Stimulated activated CD8-positive, alpha-beta memory T cell treated with anti-CD3 and anti-CD28 coated beads, Interleukin-2, amount 100 ng/mL, for 48 hours (primary cell): ENCODE data around the gene ELAVL4.

Experiments used
- DNase-seq, 2 donors: peaks; one replicate each; pipeline ENCODE4 v3.0.0-alpha.2; 2020; ENCODE audit warnings: low read depth in 2 of 2

ELAVL4 gene

GRCh38 chr1:50251702-50252101, 143.0 kb downstream of the ELAVL4 start:
- DNase-seq, result no peak

- DNase-seq, result no peak
These were observed 143.5 kb downstream of the ELAVL4 start for GRCh38 chr1:50252196-50252595.
